HG03135 (cell line): ENCODE data around the gene TSPOAP1.

ENCODE experiments used
- ATAC-seq: cut with Tn5 transposase; IDR thresholded peaks from one replicate; pipeline ENCODE4 v1.9.1; 2021; ENCODE audit warnings: mild to moderate bottlenecking, moderate library complexity; ENCODE audit not compliant: unreplicated experiment

Gene TSPOAP1

GRCh38 chr17:58265271-58265670 is 63.3 kb downstream of the TSPOAP1 start:
- ATAC-seq = no peak

- no peak for ATAC-seq
Measured at GRCh38 chr17:58264407-58265103, 64.0 kb downstream of the TSPOAP1 start.

- ATAC-seq = no peak
Measured at GRCh38 chr17:58263773-58264172, 64.8 kb downstream of the TSPOAP1 start.

- no peak for ATAC-seq
Measured at GRCh38 chr17:58262149-58262548, 66.4 kb downstream of the TSPOAP1 start.

GRCh38 chr17:58254803-58255202 is 73.8 kb downstream of the TSPOAP1 start:
- no peak for ATAC-seq

- no peak for ATAC-seq
Measured at GRCh38 chr17:58253082-58253481, 75.5 kb downstream of the TSPOAP1 start.

- ATAC-seq = no peak
Measured at GRCh38 chr17:58252141-58252540, 76.5 kb downstream of the TSPOAP1 start.
